Activated naive CD8-positive, alpha-beta T cell treated with anti-CD3 and anti-CD28 coated beads, Interleukin-2, amount 50 U/mL, for 16 hours (primary cell): ENCODE results near the gene NUP210L.
"Not testable (repeated sequence)": the region's sequence is repeated elsewhere in the genome, so short reads cannot be mapped to it uniquely, and the experiment has no call there.

ENCODE experiments used
- DNase-seq: peaks from one replicate; pipeline ENCODE4 v3.0.0-alpha.2; 2020; ENCODE audit warnings: low read depth, low spot score

The NUP210L gene

DNA sequence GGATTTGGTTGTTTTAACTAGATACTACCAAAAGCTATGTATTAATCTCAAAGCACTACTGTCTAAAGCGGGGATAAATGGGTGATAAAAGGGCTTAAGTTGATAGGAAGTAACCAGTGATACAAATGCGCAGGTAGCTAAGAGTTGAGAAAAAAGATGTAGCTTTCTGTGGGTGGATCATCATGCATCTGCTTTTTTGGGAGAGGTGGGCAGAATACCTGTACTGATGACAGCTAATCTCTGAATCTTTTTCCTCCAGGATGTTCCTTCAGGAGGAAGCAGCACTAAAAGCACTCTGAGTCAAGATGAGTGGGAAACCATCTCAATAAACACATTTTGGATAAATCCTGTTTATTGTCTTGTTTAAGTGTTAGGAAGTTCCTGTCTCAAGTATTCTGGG, 163.1 kb downstream of the NUP210L start:
- DNase-seq: no peak

- DNase-seq: no peak
Measured at GRCh38 chr1:153991151-153991630, 163.7 kb downstream of the NUP210L start.

DNA sequence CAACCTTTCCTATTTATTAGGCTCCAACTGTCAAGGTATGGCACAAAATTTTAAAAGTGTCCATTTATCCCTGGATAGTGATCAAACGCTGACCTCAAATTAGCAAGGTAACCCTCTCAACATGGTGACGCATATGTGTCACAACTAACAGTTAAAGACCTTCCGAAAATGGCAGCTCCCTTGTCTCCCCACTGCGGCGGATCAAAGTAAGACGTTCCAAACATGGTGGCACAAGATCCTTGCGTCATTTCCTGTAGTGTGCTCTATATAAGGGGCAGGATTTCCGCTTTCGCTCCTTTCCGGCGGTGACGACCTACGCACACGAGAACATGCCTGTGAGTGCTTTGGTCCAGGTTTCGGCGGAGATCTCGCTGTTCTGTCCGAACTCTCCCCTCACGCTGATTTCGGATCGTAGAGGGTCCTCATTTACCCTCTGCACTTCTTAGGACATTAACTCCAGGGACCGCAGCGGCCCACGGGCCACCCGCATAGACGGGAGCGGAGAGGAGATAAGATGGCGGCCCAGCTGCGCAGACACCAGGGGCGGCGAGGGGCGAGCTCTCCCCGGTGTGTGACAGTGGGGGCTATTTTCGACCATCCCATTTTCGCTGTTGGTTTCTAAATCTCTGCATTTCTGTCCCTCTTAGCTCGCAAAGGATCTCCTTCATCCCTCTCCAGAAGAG, 164.3 kb downstream of the NUP210L start, which contains the start of gene RPS27:
RPS27 (plus strand) TSS at position 295 of the 683 bp plus-strand sequence; CDS start at position 330, 35 bp downstream.
- peak; percentile 68 for DNase-seq

- no peak for DNase-seq
Measured at GRCh38 chr1:153987621-153988020, 167.3 kb downstream of the NUP210L start.

DNA sequence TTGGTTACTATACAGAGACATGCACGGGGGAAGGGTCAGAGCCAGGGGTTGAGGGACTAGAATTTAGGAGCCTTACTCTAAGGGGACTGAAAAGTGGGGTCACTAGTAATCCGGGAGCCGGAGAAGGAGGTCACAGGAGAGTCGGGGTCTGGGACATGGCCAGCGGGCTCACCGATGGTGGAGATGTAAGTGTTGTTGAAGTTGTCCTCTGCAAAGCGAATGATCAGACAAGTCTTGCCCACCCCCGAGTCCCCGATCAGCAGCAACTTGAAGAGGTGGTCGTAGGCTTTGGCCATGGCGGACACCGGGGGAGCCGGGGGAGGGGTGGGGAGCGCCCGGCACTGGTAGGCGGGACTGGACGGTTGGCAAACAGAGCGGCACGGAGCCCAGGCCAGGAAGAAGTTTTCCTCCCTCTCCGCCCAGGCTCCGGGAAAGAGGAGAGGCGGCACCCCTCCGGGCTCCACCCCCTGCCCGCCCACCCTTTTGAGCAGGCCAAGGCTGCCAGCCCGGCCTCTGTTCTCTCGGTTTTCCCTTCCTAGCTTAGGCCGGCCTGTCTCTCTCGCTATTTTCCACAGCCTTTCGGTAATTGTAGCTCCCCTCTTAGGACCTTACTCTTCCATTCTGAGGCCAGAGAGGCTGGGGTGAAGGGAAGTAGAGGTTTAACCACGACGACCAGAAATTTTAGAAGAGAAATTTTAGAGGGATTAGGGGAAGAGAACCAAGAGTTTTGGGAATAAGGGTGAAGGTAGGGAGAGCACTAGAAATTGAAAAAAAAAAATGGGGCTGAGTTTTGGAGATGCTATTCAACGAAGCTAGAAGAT, 168.7 kb downstream of the NUP210L start, which contains the start of gene RAB13:
RAB13 (minus strand) TSS at position 399 of the 821 bp plus-strand sequence; CDS start at position 296, 103 bp downstream.
- no peak for DNase-seq

GRCh38 chr1:153985341-153985912, 169.4 kb downstream of the NUP210L start:
- peak; percentile 48 for DNase-seq

DNA sequence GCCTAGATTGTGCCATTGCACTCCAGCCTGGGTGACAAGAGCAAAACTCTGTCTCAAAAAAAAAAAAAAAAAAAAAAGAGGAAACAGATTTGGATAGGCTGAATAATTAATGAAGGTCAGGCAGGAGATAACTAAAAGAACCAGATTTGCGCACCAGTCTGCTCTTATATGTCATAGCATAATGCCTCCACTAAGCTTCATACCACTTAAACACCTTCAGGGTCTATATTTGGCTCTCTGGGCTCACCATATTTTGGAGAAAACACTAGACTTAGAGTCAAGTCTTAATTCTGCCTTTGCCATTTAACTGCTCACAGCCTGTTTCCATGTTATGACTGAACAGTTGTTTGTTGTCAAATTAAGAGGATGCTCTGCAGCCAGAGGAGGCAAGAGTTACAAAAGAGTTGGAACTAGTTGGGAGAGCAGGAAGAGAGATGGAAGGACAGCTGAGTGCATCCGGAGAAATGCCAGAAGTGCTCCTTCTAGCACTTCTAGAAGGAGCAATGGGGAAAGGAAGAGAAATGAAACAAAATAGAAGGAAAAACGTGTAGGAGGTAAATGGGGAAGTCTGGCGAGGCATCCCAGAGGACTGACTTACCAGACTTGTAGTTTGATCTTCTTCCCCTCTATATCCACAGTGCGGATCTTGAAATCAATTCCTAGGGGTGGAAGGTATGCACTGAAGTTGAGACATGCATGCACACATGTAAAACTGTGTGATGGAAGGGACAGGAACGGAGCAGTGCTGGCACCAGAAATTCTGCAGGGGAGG, 170.6 kb downstream of the NUP210L start:
- DNase-seq: no peak

DNA sequence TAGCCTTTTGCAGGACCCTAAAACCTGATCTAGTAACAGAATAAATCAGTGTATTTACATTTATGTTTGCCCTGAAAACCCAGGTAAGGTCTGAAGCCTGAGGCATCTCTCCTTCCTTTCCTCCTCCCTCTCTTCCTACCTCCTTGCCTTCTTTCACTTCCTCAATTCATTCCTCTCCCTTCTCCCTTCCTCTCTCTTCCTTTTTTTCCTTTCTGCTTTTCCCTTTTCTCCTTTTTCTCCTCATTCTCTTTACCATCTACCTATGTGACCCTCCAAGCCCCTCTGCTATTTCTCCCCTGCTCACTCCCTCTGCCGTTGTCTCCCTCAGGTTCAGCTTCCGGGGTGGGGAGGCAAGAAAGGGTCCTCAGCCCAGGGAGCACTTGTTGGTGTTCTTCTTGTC, 173.1 kb downstream of the NUP210L start:
- DNase-seq: not testable (repeated sequence)

DNA sequence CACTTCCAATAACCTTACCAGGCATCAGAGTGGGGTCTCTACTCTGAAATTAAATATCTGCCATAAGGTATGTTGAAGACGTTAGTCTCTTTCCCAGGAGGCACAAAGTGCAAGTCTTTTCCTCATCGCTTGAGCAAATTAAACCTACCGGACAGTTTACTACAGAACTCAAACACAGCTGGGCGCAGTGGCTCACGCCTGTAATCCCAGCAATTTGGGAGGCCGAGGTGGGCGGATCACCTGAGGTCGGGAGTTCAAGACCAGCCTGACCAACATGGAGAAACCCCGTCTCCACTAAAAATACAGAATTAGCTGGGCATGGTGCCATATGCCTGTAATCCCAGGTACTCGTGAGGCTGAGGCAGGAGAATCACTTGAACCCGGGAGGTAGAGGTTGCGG, 175.8 kb downstream of the NUP210L start:
- not testable (repeated sequence) for DNase-seq

DNA sequence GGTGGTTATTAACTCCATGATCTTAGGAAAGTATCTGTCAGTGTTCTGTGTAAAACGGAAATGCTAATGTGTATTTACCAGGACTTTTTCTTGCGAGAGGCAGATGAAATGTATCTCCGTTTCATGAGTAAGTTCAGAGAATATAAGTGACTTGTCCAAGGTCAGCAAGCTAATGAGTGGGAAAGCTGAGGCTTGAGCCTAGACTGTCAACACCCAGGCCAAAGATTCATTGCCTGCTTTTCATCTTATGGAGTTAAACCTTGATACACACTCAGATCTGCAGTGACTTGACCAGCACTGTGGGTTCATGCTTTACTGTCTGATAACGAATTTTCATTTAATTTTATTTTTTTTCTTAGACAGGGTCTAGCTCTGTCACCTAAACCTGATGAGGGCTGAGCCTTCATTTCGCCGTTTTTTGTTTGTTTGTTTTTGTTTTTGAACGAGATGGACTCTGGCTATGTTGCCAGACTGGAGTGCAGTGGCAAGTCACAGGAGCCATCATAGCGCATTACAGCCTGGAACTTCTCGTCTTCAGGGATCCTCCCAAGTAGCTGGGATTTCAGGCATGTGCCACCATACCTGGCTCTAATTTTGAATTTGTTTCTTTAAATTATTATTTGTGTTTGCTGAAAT, 176.5 kb downstream of the NUP210L start:
- DNase-seq: no peak

- peak; percentile 75 for DNase-seq
Measured at GRCh38 chr1:153977250-153978240, 177.3 kb downstream of the NUP210L start, which contains the start of gene JTB. TSS of gene JTB (minus strand) at chr1:153977674. CDS start at chr1:153977252, 422 bp downstream.

DNA sequence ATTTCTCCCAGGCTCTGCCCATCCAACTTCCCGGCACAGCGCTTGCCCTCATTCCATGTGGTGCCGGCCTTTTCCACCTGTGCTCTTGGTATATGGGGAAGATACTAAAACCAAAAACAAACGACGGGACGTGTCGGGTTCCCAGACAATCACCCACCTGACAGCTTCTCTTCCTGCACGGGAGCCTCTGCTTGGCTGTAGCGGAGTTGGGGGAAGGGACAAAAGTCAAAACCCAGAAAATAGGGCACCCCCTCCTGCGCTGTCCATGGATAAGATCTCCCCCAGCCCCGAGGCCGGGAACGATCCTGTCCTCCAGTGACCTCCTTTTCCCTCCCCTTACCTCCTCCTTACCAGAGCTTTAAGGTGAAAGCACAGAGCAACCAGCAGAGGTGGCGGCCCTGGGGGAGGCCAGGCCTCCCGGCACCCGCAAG, 178.0 kb downstream of the NUP210L start:
- no peak for DNase-seq

- no peak for DNase-seq
Measured at GRCh38 chr1:153973525-153973924, 181.3 kb downstream of the NUP210L start.

- no peak for DNase-seq
Measured at GRCh38 chr1:153973071-153973470, 181.8 kb downstream of the NUP210L start.

DNA sequence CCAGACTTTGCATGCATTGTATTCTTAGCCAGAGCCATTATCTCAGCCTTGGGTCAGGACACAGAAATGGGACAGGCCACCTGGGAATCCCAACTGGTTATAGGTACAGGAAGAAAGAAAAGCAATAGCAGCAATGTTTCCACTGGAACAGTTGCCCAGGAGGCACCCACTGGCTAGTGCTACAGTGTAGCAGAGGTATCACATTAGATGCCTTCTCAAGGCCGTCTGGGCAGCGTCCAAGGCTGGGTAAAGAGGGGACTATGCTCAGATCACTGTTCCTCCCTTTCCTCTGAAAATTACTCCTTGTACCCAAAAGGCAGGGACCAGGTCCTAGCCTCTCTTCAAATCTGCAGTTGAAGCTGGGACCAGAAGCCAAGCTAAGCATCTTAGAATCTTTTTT, 184.5 kb downstream of the NUP210L start:
- no peak for DNase-seq

- no peak for DNase-seq
Measured at GRCh38 chr1:153968972-153969371, 185.9 kb downstream of the NUP210L start.

GRCh38 chr1:153968408-153968807, 186.5 kb downstream of the NUP210L start:
- no peak for DNase-seq

DNA sequence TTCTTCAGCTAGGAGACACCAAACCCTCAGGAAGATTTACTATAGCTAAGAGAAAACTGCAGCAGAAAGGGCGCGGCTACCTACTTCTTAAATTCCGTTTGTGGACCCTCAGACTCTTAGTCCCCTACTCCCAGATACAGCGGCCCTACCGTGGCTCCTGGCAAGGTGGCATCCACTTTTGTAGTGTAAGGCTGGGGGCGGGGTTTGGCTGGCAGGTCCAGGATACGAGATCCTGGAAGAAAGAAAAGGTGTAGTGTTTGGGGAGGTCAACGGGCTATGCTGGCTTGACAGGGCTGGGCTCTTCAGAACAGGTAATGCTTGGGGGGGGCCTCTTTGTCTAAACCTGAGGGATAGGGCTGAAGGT, 186.9 kb downstream of the NUP210L start:
- no peak for DNase-seq

GRCh38 chr1:153967107-153967999, 187.5 kb downstream of the NUP210L start, which contains the start of gene CREB3L4:
TSS of gene CREB3L4 (plus strand) at chr1:153967902. CDS start at chr1:153968526, 624 bp downstream.
- peak; percentile 60 for DNase-seq
